Stimulated activated CD8-positive, alpha-beta memory T cell treated with anti-CD3 and anti-CD28 coated beads, Interleukin-12 subunit alpha, Interleukin-12 subunit beta, amount 100 ng/mL, for 1 hour (primary cell): ENCODE data around the gene AGXT.

Experiments
- DNase-seq: peaks from one replicate; pipeline ENCODE4 v3.0.0-alpha.2; 2020; ENCODE audit warnings: low read depth

AGXT gene

GRCh38 chr2:240868286-240869108 is at the start of gene AGXT:
AGXT (plus strand) TSS chr2:240868824; CDS start chr2:240868866, 42 bp downstream.
- DNase-seq: no peak

- DNase-seq: no peak
These were observed 49.3 kb upstream of the AGXT start for GRCh38 chr2:240819126-240819857.

GRCh38 chr2:240819858-240820606 is 48.6 kb upstream of the AGXT start, which contains the start of gene KIF1A:
KIF1A (minus strand) TSS chr2:240820219; CDS start chr2:240797752, 22,467 bp downstream.
- no peak for DNase-seq

- no peak for DNase-seq
These were observed 47.8 kb upstream of the AGXT start for GRCh38 chr2:240820607-240821428.

- no peak for DNase-seq
These were observed 47.2 kb upstream of the AGXT start for GRCh38 chr2:240821429-240821778.

GRCh38 chr2:240822280-240822847 is 46.3 kb upstream of the AGXT start:
- no peak for DNase-seq

- DNase-seq: no peak
These were observed 44.9 kb upstream of the AGXT start for GRCh38 chr2:240823449-240824336.

GRCh38 chr2:240825476-240825875 is 43.1 kb upstream of the AGXT start:
- no peak for DNase-seq

- no peak for DNase-seq
These were observed 36.9 kb upstream of the AGXT start for GRCh38 chr2:240831594-240832204.

- peak; percentile 96 for DNase-seq
These were observed 36.4 kb upstream of the AGXT start for GRCh38 chr2:240832205-240832727.

GRCh38 chr2:240832921-240833494 is 35.6 kb upstream of the AGXT start:
- no peak for DNase-seq

- DNase-seq: no peak
These were observed 34.8 kb upstream of the AGXT start for GRCh38 chr2:240833724-240834285.

- DNase-seq: no peak
These were observed 34.1 kb upstream of the AGXT start for GRCh38 chr2:240834377-240834975.

GRCh38 chr2:240835528-240835927 is 33.1 kb upstream of the AGXT start:
- DNase-seq: no peak

GRCh38 chr2:240836781-240837467 is 31.7 kb upstream of the AGXT start:
- DNase-seq: no peak

GRCh38 chr2:240837621-240838020 is 31.0 kb upstream of the AGXT start:
- DNase-seq: no peak

- DNase-seq: no peak
These were observed 29.2 kb upstream of the AGXT start for GRCh38 chr2:240839152-240840143.
